Muscle layer of colon (tissue), 2 donors: ENCODE data around the gene SCMH1.

Experiments used
- H3K27ac ChIP-seq: one replicate; pipeline ENCODE4 v1.7.0; 2013; ENCODE audit warnings: low read depth, mild to moderate bottlenecking, low read length, moderate library complexity
- H3K27me3 ChIP-seq, 2 donors: one replicate each; pipeline ENCODE4 v1.7.0; 2013; ENCODE audit warnings: low read length in 2 of 2, mild to moderate bottlenecking in 2 of 2; ENCODE audit not compliant: insufficient read depth in 2 of 2, control insufficient read depth in 1 of 2
- H3K36me3 ChIP-seq: one replicate; pipeline ENCODE4 v1.7.0; 2013; ENCODE audit warnings: mild to moderate bottlenecking, low read length; ENCODE audit not compliant: insufficient read depth
- H3K4me1 ChIP-seq: one replicate; pipeline ENCODE4 v1.7.0; 2013; ENCODE audit warnings: mild to moderate bottlenecking, low read length; ENCODE audit not compliant: insufficient read depth
- H3K4me3 ChIP-seq, 2 donors: one replicate each; pipeline ENCODE4 v1.7.0; 2013; ENCODE audit warnings: low read length in 2 of 2, low read depth in 1 of 2, mild to moderate bottlenecking in 1 of 2, moderate library complexity in 1 of 2
- H3K9ac ChIP-seq: one replicate; pipeline ENCODE4 v1.7.0; 2013; ENCODE audit warnings: low read length
- H3K9me3 ChIP-seq: one replicate; pipeline ENCODE4 v1.7.0; 2013; ENCODE audit warnings: mild to moderate bottlenecking, low read length
- donor health status: abdominal sarcoma.
- donor health status: Adenocarcinoma of cecum.

The SCMH1 gene

DNA sequence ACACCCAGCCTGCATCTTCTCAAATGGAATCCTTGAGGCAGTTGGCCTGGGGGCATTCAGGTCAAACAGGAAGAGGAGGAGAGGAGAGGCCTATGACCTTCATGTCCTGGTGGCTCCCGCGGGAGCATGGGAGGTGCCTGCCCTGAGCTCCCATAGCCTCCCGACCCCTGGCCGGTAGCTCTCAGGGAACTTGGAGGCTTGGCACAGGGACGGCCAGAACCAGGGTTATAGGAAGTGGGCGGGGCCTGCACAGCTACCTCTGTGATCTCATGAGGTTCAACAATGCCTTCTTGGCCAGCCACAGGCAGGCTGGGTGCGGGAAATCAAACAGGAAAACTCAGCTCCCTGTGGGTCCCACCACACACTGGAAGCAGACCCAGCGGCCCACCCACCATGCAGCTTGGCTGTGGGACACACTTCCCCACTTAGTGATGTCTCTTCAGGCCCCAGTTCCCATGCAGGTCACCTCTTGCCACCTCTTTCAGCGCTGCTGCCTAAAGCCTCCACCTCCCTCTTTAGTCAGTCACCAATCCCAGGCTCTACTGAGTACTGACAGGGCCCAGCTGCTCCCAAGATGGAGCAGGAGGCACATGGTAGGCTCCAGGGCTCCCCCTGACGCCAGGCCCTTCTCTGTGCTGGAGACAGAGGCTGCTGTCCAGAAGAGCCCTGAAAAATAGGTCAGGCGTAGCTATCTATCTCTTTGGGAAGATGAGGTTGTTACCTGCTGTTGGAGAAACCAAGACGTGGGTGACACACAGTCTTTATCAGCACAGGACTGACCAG lies 220.4 kb downstream of the SCMH1 start, which contains the start of gene SLFNL1:
Gene SLFNL1 (minus strand): TSS at position 200 of the 783 bp plus-strand sequence. CDS start 1,065 bp downstream, outside the sequence.
- Histone ChIP-seq H3K4me1 (no peaks in the 10 kb centered on the region), H3K27me3 (no peaks in the 10 kb centered on the region), H3K9me3 (no peaks in the 10 kb centered on the region), H3K36me3 (peaks cover 20% of the 10 kb centered on the region), H3K27ac (no peak within 1 kb of the TSS), H3K9ac (no peak within 1 kb of the TSS), H3K4me3 (no peak within 1 kb of the TSS)

DNA sequence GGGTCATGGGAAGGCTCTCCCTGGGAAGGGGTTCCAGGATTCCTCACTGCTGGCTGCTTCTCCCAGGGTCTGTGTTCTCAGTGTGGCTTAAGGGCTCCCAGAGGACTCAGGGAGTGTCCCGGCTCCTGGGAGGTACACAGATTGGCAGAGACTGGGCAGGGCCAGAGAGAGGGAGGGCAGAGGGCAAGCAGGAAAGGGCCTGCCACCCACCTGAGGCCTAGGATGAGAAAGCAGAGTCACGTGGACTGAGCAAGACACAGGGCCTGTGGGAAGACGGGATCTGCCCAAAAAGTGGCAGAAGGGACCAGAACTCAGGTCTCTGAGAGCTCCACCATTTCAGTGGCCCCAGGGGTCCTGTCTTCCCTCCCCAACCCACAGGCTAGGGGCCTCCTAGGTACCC lies 221.5 kb downstream of the SCMH1 start:
- H3K9me3 ChIP-seq = no peaks in the 10 kb centered on the region
- H3K4me3 ChIP-seq = no peak overlapping the region
- H3K36me3 ChIP-seq = peaks cover 15% of the 10 kb centered on the region
- peaks cover 2% of the 10 kb centered on the region for H3K4me1 ChIP-seq
- no peak overlapping the region for H3K27ac ChIP-seq
- no peak overlapping the region for H3K9ac ChIP-seq
- no peaks in the 10 kb centered on the region for H3K27me3 ChIP-seq

DNA sequence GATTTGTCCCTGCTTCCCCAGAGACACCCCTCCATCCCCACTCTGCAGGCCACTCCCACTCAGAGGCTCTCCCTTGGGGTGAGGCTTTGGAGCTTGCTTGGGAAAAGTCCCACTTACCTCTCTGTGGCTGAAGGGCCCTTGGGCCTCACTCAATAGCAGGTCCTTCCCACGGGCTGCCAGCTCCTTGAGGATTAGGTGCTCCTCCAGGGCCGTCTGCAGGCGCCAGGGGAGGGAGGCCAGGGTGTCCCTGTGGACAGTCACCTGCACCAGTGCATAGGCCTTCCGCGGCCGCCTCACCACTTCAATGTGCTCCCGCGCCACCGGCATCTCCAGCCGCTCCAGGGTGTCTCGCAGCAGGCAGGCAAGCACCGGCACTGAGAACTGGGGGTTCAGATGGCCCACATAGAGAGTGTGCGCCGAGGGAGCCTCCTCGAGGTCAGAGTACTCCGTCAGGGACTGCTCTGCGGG lies 222.0 kb downstream of the SCMH1 start:
- Histone ChIP-seq H3K4me1 (peaks cover 6% of the 10 kb centered on the region), H3K27me3 (no peaks in the 10 kb centered on the region), H3K36me3 (peaks cover 12% of the 10 kb centered on the region)

DNA sequence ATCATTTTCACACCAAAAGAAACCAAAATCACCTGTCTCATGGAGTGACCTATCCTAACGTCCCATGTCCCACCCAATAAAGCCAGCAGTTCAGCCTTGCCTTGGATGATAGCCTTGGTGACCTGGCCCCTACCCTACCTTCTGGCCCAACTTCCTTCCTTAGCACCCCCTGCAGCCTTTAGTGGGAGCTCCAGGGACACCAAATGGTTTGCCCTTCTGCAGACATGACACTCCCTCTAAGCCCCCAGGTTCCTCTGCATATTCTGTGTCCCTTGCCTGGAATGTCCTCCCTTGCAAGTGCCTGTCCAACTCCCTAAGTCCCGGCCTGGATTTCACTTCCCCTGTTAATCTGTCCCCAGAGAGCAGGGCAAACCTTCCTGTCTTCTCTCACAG lies 222.8 kb downstream of the SCMH1 start:
- Histone ChIP-seq H3K27ac (no peak overlapping the region), H3K4me3 (no peak overlapping the region), H3K27me3 (no peaks in the 10 kb centered on the region), H3K9me3 (no peaks in the 10 kb centered on the region), H3K36me3 (peaks cover 13% of the 10 kb centered on the region), H3K9ac (no peak overlapping the region), H3K4me1 (peaks cover 12% of the 10 kb centered on the region)

More for the DNA sequence above, 222.0 kb downstream of the SCMH1 start:
- H3K27ac ChIP-seq = no peak overlapping the region
- H3K4me3 ChIP-seq = no peak overlapping the region
- H3K9ac ChIP-seq = no peak overlapping the region
- H3K9me3 ChIP-seq = no peaks in the 10 kb centered on the region

DNA sequence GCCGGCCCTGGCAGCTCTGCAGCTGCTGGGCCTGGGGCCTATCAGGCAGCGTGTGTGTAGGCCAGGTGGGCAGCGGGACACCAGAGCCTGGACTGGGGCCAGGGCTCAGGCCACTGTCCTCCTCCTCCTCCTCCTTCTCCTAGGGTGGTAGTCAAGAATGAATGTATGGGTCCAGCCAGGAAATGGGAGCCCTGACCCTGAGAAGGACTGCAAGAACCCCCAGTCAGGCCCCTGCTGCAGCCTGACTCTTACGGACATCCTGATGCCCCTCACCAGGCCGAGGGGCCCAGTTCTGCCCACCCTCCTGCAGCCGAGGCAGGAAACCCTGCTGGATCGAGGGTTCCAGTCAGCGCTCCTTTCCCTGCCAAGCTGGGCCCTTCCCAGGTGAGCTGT lies 224.1 kb downstream of the SCMH1 start:
- H3K36me3 ChIP-seq = peaks cover 21% of the 10 kb centered on the region
- H3K27ac ChIP-seq = no peak overlapping the region
- no peak overlapping the region for H3K4me3 ChIP-seq
- H3K27me3 ChIP-seq = no peaks in the 10 kb centered on the region
- H3K4me1 ChIP-seq = peaks cover 16% of the 10 kb centered on the region
- H3K9me3 ChIP-seq = no peaks in the 10 kb centered on the region
- H3K9ac ChIP-seq = no peak overlapping the region

DNA sequence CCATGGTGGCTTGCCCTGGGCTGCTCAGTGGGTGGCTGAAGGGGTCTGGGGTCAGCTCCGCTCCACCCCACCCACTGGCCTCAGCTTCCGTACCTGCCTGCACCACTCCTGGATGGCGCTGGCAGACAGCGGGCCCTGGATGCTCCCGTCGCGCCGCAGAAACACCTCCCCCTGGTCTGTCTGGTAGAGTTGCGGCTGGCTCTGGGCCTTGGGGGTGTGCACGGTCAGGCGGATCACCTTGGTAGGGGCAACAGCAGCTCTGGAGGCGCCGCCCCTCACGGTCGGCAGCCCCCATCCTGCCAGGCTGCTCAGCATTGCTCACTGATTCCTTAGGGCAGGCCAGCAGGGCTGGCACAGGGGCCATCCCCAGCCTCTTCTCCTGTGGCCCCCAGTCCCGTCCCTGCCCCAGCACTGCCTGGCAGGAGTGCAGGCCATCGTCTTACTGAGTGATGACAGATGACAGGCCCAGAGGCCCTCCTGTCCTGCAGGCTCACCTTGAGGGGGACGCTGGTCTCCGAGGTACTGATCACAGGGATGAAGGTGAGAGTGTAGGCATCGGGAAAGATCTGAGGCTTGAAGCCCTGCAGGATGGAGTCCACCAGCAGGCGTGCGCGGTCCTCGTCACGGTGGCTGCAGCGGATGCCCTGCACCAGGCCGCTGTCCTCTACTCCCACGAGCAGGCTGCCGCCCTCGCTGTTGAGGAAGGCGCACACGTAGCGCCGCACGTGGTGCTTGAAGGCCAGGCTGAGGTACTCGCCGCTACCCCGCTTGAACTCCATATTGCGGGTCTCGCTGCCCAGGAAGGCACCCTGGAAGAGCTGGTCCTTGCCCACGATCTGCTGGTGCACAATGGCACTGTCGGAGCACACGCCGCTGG lies 224.7 kb downstream of the SCMH1 start:
- H3K9me3 ChIP-seq = no peaks in the 10 kb centered on the region
- no peaks in the 10 kb centered on the region for H3K27me3 ChIP-seq
- peaks cover 16% of the 10 kb centered on the region for H3K4me1 ChIP-seq
- H3K4me3 ChIP-seq = no peak overlapping the region
- no peak overlapping the region for H3K27ac ChIP-seq
- no peak overlapping the region for H3K9ac ChIP-seq
- H3K36me3 ChIP-seq = peaks cover 25% of the 10 kb centered on the region

DNA sequence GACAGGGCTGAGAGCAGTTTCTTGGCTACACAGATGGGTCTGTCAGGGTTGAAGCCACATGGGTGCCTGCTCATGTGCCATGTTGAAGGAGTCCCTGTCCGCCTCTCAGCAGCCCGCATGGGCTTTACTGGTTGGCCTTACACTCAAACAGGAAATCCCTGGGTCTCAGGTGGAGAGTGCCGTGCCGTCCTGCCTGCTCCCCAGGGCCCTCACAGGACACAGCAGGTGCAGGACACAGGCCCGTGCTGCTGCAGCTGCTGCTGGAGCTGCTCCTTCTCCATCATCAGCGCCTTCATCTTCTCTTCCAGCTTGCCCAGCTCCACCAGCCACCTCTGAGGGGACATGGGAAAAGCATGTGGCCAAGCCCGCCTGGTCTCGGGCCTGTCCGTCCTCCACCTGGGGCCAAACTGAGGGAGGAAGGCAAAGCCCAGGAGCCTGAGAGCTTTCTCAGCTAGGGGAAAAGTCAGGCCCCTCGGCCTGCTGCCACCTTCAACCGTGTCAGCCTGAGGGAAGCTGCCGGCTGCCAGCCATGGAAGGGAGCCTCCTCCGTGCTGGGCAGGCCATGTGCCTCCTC lies 226.1 kb downstream of the SCMH1 start:
- Histone ChIP-seq H3K9me3 (no peaks in the 10 kb centered on the region), H3K9ac (no peak overlapping the region), H3K36me3 (peaks cover 39% of the 10 kb centered on the region), H3K27ac (no peak overlapping the region), H3K27me3 (no peaks in the 10 kb centered on the region), H3K4me3 (no peak overlapping the region), H3K4me1 (peaks cover 16% of the 10 kb centered on the region)

DNA sequence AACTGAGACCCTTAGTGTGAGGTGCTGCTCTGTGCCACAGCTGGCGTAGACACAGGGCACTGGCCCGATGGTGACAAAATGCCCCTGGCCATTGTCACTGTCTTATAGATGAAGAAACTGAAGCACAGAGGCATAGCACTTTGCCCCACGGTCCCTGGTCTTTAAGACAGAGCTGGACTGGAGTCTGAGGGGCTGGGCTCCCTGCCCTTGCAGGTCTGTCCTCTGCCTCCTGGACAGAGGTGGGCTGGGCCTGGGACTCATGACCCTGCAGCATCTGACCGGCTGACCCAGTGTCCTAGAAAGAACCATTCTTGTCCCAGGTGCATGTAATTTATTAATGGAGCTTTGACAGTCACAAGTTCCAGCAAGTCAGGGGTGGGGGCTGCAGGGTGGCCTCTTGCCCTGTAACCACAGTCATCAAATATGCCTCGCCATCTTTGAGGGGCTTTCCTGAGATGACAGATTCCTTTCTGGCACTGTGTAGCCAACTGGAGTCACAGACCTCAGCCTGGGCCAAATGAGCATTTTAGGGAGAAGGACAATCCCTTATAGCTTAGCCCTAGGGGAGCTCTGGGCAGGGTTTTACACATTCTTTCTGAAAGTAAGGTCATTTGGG lies 226.7 kb downstream of the SCMH1 start:
- Histone ChIP-seq H3K4me1 (peaks cover 16% of the 10 kb centered on the region), H3K9me3 (no peaks in the 10 kb centered on the region), H3K27me3 (no peaks in the 10 kb centered on the region), H3K36me3 (peaks cover 45% of the 10 kb centered on the region), H3K4me3 (no peak overlapping the region), H3K27ac (no peak overlapping the region), H3K9ac (no peak overlapping the region)

DNA sequence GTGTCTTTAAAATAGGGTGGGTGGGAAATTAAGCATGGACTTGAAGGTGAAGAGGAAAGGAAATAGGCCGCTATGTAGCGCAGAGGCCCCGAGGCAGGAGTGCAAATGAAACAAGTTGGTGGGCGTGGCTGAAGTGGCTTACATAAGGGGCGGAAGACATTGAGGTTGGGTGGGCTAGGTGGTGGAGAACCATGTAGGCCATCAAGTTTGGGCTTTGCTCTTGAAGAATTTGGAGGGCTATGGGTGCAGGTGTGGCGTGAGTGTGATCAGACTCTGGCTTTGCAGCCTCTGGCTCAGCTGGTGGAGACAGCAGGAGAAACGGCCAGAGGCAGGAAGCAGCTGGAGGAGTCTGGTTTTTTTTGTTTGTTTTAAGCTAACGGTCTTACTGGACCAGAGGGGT lies 227.2 kb downstream of the SCMH1 start:
- Histone ChIP-seq H3K27me3 (no peaks in the 10 kb centered on the region), H3K4me3 (no peak overlapping the region), H3K9me3 (no peaks in the 10 kb centered on the region), H3K36me3 (peaks cover 50% of the 10 kb centered on the region), H3K4me1 (peaks cover 16% of the 10 kb centered on the region), H3K9ac (no peak overlapping the region), H3K27ac (no peak overlapping the region)

DNA sequence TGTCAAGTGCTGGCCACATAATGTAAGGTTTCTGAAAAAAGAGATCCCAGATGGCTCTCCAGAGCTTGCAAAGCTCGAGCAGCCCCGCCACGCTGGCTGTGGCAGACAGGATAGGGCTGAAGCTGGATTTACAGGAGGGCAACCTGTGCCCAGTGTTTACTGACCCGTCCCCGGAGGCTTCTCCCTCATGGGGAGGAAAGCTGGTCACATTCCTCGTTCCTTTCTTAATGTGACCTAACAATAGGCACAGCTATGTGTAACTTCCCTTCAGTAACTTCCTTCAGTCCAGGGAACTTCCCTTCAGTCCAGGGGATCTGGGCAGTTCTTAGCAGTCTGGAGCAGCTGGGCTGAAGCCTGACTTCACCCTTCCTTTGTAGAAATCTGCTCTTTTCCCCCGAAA lies 228.3 kb downstream of the SCMH1 start:
- Histone ChIP-seq H3K4me3 (no peak overlapping the region), H3K9me3 (no peaks in the 10 kb centered on the region), H3K4me1 (peaks cover 16% of the 10 kb centered on the region), H3K9ac (no peak overlapping the region), H3K27ac (no peak overlapping the region), H3K27me3 (no peaks in the 10 kb centered on the region), H3K36me3 (peaks cover 61% of the 10 kb centered on the region)

DNA sequence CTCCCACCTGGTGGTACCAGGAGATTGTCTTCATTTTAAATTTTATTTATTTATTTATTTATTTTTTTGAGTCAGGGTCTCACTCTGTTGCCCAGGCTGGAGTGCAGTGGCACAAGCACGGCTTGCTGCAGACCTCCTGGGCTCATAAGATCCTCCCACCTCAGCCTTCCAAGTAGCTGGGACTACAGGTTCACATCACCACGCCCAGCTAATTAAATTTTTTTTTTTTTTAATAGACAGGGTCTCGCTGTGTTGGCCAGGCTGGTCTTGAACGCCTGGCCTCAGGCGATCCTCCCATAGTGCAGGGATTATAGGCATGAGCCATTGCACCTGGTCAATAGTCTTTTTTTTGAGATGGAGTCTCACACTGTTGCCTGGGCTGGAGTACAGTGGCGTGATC lies 229.1 kb downstream of the SCMH1 start:
- no peak overlapping the region for H3K9ac ChIP-seq
- no peak overlapping the region for H3K4me3 ChIP-seq
- no peaks in the 10 kb centered on the region for H3K27me3 ChIP-seq
- peaks cover 16% of the 10 kb centered on the region for H3K4me1 ChIP-seq
- peaks cover 67% of the 10 kb centered on the region for H3K36me3 ChIP-seq
- no peaks in the 10 kb centered on the region for H3K9me3 ChIP-seq
- H3K27ac ChIP-seq = no peak overlapping the region
